HCT116 (cell line): ENCODE results near the gene EPS15. TPM values are rescaled to one million over a fixed set of nuclear protein-coding genes. Genes with fewer than 3 reads are reported as not detected.

Experiments
- ATAC-seq: fragments of 200-7000 bp; cut with Tn5 transposase; 2 replicates; pipeline ENCODE4 v1.9.1; 2020; ENCODE audit warnings: mild to moderate bottlenecking, moderate library complexity
- BruUV-seq: library from RNA; stranded (reverse); fragments of 400-500 nt; replicated peaks from 2 replicates; lab custom pipeline; 2021; lab: Mats Ljungman, UMichigan
- CTCF ChIA-PET: fragments of 300-600 bp; sonication (Branson Sonifier 250); formaldehyde crosslinking; loops from one replicate; lab custom pipeline; 2021; ENCODE audit warnings: antibody characterized with exemption; lab: Charles Lee
- POLR2A ChIA-PET: fragments of 300-600, 350-600 bp; sonication (Branson Sonifier 250); formaldehyde crosslinking; loops from one replicate; lab custom pipeline; 2021; ENCODE audit warnings: antibody characterized with exemption; lab: Charles Lee
- RAD21 ChIA-PET, 2 experiments: fragments of 300-600 bp; sonication (Branson Sonifier 250); formaldehyde crosslinking; loops; one replicate each; lab custom pipeline; 2023; ENCODE audit warnings: low total read pairs in 2 of 2; ENCODE audit not compliant: uncharacterized antibody in 2 of 2, unreplicated experiment in 2 of 2, low non-redundant PET in 1 of 2; lab: Charles Lee
- DNase-seq: peaks from one replicate; pipeline ENCODE4 v3.0.0-alpha.2; 2010; ENCODE audit warnings: low read depth, low spot score
- H2AFZ ChIP-seq: fragments of 200-600 bp; shearing (Covaris generic), sonication (generic); 2 replicates; pipeline ENCODE4 v1.6.1; 2017; ENCODE audit warnings: low read depth, mixed run types, mixed read lengths, antibody characterized with exemption, low read length; ENCODE audit not compliant: poor library complexity, severe bottlenecking
- H3K27ac ChIP-seq: 2 replicates; pipeline ENCODE4 v1.5.1; 2012; ENCODE audit warnings: low read depth, low read length
- H3K27me3 ChIP-seq: fragments of 200-600 bp; sonication (generic); 2 replicates; pipeline ENCODE4 v1.6.1; 2016; ENCODE audit warnings: mixed run types, low read length, mixed read lengths; ENCODE audit not compliant: insufficient read depth
- H3K36me3 ChIP-seq, 2 experiments: fragments of 200-500 bp in 1 of 2; fragments of 200-600 bp in 1 of 2; sonication (Bioruptor generic) in 1 of 2; sonication (generic) in 1 of 2; 2 replicates each; pipeline versions ENCODE4 v1.5.1 to v1.6.1; 2014 to 2016; ENCODE audit warnings: low read length in 2 of 2, inconsistent platforms in 1 of 2, mixed read lengths in 1 of 2, mixed run types in 1 of 2; ENCODE audit not compliant: insufficient read depth in 2 of 2, control insufficient read depth in 1 of 2
- H3K4me1 ChIP-seq, 2 experiments: fragments of 200-600 bp in 1 of 2; sonication (generic) in 1 of 2; 2 replicates each; pipeline versions ENCODE4 v1.5.1 to v1.6.1; 2012 to 2017; ENCODE audit warnings: low read length in 2 of 2, inconsistent platforms in 1 of 2, mild to moderate bottlenecking in 1 of 2, mixed read lengths in 1 of 2, mixed run types in 1 of 2, moderate library complexity in 1 of 2; ENCODE audit not compliant: insufficient read depth in 2 of 2, control insufficient read depth in 1 of 2
- H3K4me2 ChIP-seq: fragments of 200-600 bp; sonication (generic); 2 replicates; pipeline ENCODE4 v1.6.1; 2017; ENCODE audit warnings: mixed run types, low read length, mixed read lengths
- H3K4me3 ChIP-seq, 2 experiments: fragments of 200-600 bp in 1 of 2; sonication (generic) in 1 of 2; replicated peaks in 1 of 2; 2 replicates each; pipeline ENCODE4 v1.5.1; 2011 to 2016; ENCODE audit warnings: low read length in 2 of 2, control low read depth in 1 of 2, low read depth in 1 of 2, mild to moderate bottlenecking in 1 of 2, mixed read lengths in 1 of 2, mixed run types in 1 of 2
- H3K79me2 ChIP-seq: fragments of 200-600 bp; sonication (generic); 2 replicates; pipeline ENCODE4 v1.6.1; 2017; ENCODE audit warnings: mild to moderate bottlenecking, mixed run types, low read length, moderate library complexity, mixed read lengths; ENCODE audit not compliant: insufficient read depth
- H3K9ac ChIP-seq: fragments of 200-600 bp; sonication (generic); 2 replicates; pipeline ENCODE4 v1.6.1; 2016; ENCODE audit warnings: low read length, mixed read lengths
- H3K9me2 ChIP-seq: fragments of 200-600 bp; sonication (generic), shearing (Covaris generic); 2 replicates; pipeline ENCODE4 v1.6.1; 2017; ENCODE audit warnings: mixed run types, mild to moderate bottlenecking, moderate library complexity; ENCODE audit not compliant: insufficient read depth
- H3K9me3 ChIP-seq, 2 experiments: fragments of 200-500 bp in 1 of 2; fragments of 200-600 bp in 1 of 2; sonication (Bioruptor generic) in 1 of 2; sonication (generic) in 1 of 2; 2 replicates each; pipeline ENCODE4 v1.6.1; 2014 to 2017; ENCODE audit warnings: low read length in 2 of 2, mixed read lengths in 2 of 2, inconsistent platforms in 1 of 2, low read depth in 1 of 2, mild to moderate bottlenecking in 1 of 2, mixed run types in 1 of 2, moderate library complexity in 1 of 2; ENCODE audit not compliant: control insufficient read depth in 1 of 2, insufficient read depth in 1 of 2
- H4K20me1 ChIP-seq: fragments of 200-600 bp; sonication (generic), shearing (Covaris generic); 2 replicates; pipeline ENCODE4 v1.6.1; 2017; ENCODE audit warnings: mixed run types, mild to moderate bottlenecking, moderate library complexity; ENCODE audit not compliant: insufficient read depth
- ELF1 ChIP-seq: IDR thresholded peaks from 2 replicates; pipeline ENCODE4 v1.6.1; 2012; ENCODE audit warnings: low read depth, borderline replicate concordance
- EZH2phosphoT487 ChIP-seq: fragments of 200-600 bp; IDR thresholded peaks from 2 replicates; pipeline ENCODE4 v1.6.1; 2018; ENCODE audit warnings: antibody characterized with exemption, borderline replicate concordance
- MAX ChIP-seq: IDR thresholded peaks from 2 replicates; pipeline ENCODE4 v1.6.1; 2012
- TCF7L2 ChIP-seq: IDR thresholded peaks from 2 replicates; pipeline ENCODE4 v1.7.0; 2011; ENCODE audit warnings: borderline replicate concordance, inconsistent platforms; ENCODE audit not compliant: insufficient read depth, insufficient read length; ENCODE audit errors: extremely low read depth
- YY1 ChIP-seq: IDR thresholded peaks from 2 replicates; pipeline ENCODE4 v1.6.1; 2011; ENCODE audit warnings: low read length, low read depth, moderate library complexity, mild to moderate bottlenecking; ENCODE audit not compliant: insufficient replicate concordance; ENCODE audit errors: extremely low read depth
- ZFX ChIP-seq: fragments of 450-650 bp; IDR thresholded peaks from 2 replicates; pipeline ENCODE4 v1.6.1; 2017
- ZNF274 ChIP-seq: fragments of 200-500 bp; sonication (Bioruptor generic); IDR thresholded peaks from 2 replicates; pipeline ENCODE4 v1.6.1; 2014; ENCODE audit warnings: mild to moderate bottlenecking, low read depth, low read length, inconsistent platforms
- intact Hi-C: fragments of 100-400 bp; cut with micrococcal nuclease; formaldehyde crosslinking; loops from 2 replicates; pipeline ENCODE4 v1.10.0; 2022
- total RNA-seq: library from RNA; stranded (reverse); gene quantifications from one replicate; pipeline ENCODE4 v1.2.1, GENCODE V29; 2021; ENCODE audit not compliant: unreplicated experiment
- TF ChIP-seq, protein P1 (sequence below), 3 experiments: fragments of 200-600 bp in 1 of 3; sonication (generic) in 1 of 3; IDR thresholded peaks in 2 of 3; conservative IDR thresholded peaks in 1 of 3; 2 replicates each; pipeline ENCODE4 v1.5.1; 2012 to 2017; ENCODE audit warnings: low read depth in 2 of 3, low read length in 2 of 3, antibody characterized with exemption in 1 of 3, borderline replicate concordance in 1 of 3, control low read depth in 1 of 3, mild to moderate bottlenecking in 1 of 3, mixed read lengths in 1 of 3, mixed run types in 1 of 3, moderate library complexity in 1 of 3; ENCODE audit not compliant: insufficient read depth in 1 of 3

The EPS15 gene
- total RNA-seq, 1 experiment from 2014 or later: 41.2 TPM

DNA sequence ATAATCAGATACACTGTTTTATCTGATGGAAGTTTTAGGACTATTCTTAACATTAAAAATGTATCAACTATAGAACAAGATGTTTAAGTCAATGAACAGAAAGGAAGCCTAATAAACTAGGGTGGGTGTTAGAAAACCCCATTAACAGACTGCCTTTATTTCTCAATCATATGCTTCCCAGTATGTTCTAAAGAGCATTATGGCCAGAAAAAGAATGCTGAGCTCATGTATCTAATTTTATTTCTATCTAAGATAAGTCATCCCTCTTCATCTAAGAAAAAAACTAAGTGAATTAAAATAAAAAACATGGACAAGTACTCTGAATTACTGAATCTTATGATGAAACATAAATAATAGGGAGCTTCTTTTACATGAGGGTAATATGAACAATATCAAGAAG is 102.2 kb downstream of the EPS15 start (continued):
- TF ChIP-seq YY1 (no peak), ZNF274 (no peak), ELF1 (no peak)

DNA sequence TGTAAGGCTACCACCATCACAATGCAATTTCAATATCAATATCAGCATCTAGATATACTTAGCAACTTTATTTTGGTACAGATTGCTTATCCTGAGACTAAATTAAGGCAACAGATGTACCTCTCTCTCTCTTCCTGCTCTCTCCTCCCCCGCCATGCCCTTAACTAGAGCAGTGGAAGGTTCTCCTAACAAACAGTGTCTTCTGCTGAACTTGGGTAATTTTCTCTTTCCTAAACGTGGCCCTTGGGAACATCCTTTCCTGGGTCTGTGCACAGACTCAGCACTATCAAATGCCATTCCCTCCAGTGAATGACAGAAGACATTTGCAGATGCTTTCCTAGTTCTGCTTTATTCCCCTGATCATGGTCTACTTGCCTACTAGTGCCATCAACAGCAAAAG is 103.1 kb downstream of the EPS15 start:
- no peak overlapping the region for H2AFZ ChIP-seq
- RAD21 ChIA-PET: no interaction called here
- CTCF ChIA-PET: no interaction called here
- H3K79me2 ChIP-seq: no peaks in the 10 kb centered on the region
- no TSS peak for BruUV-seq
- DNase-seq (no peak), ATAC-seq (no peak)
- no peaks in the 10 kb centered on the region for H3K27me3 ChIP-seq
- no peaks in the 10 kb centered on the region for H3K9me2 ChIP-seq
- no peaks in the 10 kb centered on the region for H3K9me3 ChIP-seq
- H3K4me1 ChIP-seq: no peaks in the 10 kb centered on the region; a peak in 1 of 4 replicates
- TF ChIP-seq EZH2phosphoT487: no peak
- TF ChIP-seq, protein P1, sequence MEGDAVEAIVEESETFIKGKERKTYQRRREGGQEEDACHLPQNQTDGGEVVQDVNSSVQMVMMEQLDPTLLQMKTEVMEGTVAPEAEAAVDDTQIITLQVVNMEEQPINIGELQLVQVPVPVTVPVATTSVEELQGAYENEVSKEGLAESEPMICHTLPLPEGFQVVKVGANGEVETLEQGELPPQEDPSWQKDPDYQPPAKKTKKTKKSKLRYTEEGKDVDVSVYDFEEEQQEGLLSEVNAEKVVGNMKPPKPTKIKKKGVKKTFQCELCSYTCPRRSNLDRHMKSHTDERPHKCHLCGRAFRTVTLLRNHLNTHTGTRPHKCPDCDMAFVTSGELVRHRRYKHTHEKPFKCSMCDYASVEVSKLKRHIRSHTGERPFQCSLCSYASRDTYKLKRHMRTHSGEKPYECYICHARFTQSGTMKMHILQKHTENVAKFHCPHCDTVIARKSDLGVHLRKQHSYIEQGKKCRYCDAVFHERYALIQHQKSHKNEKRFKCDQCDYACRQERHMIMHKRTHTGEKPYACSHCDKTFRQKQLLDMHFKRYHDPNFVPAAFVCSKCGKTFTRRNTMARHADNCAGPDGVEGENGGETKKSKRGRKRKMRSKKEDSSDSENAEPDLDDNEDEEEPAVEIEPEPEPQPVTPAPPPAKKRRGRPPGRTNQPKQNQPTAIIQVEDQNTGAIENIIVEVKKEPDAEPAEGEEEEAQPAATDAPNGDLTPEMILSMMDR (IDR thresholded peaks at IDR 0.05 in 2 of 3, conservative IDR thresholded peaks at IDR 0.05 in 1 of 3; ENCODE audit: borderline replicate concordance in 1 of 3, insufficient read depth in 1 of 3, low read depth in 2 of 3, low read length in 2 of 3): no peak
- no peak for TF ChIP-seq MAX
- TF ChIP-seq TCF7L2: no peak
- TF ChIP-seq ZFX: no peak
- POLR2A ChIA-PET: no interaction called here
- no peaks in the 10 kb centered on the region for H3K36me3 ChIP-seq
- no peak overlapping the region for H3K9ac ChIP-seq
- H3K4me2 ChIP-seq: no peak overlapping the region
- intact Hi-C loops: no loop called here
- no peak overlapping the region for H3K4me3 ChIP-seq
- peaks cover 4% of the 10 kb centered on the region; the same call in 1 of the 2 replicates for H4K20me1 ChIP-seq
- no peak overlapping the region for H3K27ac ChIP-seq
